Measurements from ENCODE around the gene GALNT13. TPM values are rescaled to one million over a fixed set of nuclear protein-coding genes. Genes with fewer than 3 reads are reported as not detected.

Gene GALNT13
- total RNA-seq, 2 donors from 2014 or later, result 6.0 to 9.8 TPM

DNA sequence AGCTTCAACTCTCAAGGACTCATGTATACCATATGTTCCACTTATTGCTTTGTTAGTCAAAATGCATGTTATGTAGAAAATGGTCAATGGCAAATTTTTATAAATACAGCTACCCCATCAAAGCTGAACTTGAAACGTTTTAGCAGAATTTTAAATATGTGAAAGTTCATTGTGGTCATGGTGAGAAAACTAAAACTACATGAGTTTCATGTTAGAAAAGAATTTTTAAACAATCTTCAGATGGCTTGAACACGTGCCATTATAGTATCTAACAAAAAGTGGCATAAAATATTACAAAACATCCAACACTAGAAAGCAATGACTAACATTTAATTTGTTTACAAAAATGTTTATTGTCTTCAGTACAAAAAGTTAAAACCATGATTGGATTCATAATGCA is 580.7 kb downstream of the GALNT13 start:
- Histone ChIP-seq H3K4me1 (ENCODE audit: control insufficient read depth, insufficient read depth, low read length) (no peaks in the 10 kb centered on the region), H3K9ac (ENCODE audit: extremely low read depth, low read length, poor library complexity, severe bottlenecking) (no peak overlapping the region), H3K27me3 (ENCODE audit: control insufficient read depth, insufficient read depth, low read length, poor library complexity, severe bottlenecking) (no peaks in the 10 kb centered on the region), H3K36me3 (ENCODE audit: control insufficient read depth, insufficient read depth, low read length) (no peaks in the 10 kb centered on the region), H3K27ac (ENCODE audit: low read depth, low read length) (no peak overlapping the region), H3K9me3 (ENCODE audit: control insufficient read depth, low read length) (no peaks in the 10 kb centered on the region), H3K4me3 (ENCODE audit: low read length) (no peak overlapping the region)
- 56% methylated on average over 2 of the region's 2 CpGs; no CpG with 5 or more reads in 1 of the 2 experiments for WGBS, 2 experiments (ENCODE audit: insufficient coverage in 1 of 2, insufficient read length in 1 of 2)
- no peaks in the 10 kb centered on the region for H3K36me3 Mint-ChIP-seq (ENCODE audit: low read depth)
- H3K9me3 Mint-ChIP-seq, result no peaks in the 10 kb centered on the region
- H3K27ac Mint-ChIP-seq, result no peak overlapping the region
- H3K27me3 Mint-ChIP-seq (ENCODE audit: insufficient read depth), result no peaks in the 10 kb centered on the region
- no peak for TF ChIP-seq CTCF (conservative IDR thresholded peaks at IDR 0.05)
- H3K4me1 Mint-ChIP-seq, result peaks cover 7% of the 10 kb centered on the region
- H3K4me3 Mint-ChIP-seq, result no peak overlapping the region
- no peak for DNase-seq

GRCh38 chr2:154452906-154453493 is 581.3 kb downstream of the GALNT13 start:
- DNase-seq, result peak; percentile 48
- H3K27ac Mint-ChIP-seq, result no peak overlapping the region

DNA sequence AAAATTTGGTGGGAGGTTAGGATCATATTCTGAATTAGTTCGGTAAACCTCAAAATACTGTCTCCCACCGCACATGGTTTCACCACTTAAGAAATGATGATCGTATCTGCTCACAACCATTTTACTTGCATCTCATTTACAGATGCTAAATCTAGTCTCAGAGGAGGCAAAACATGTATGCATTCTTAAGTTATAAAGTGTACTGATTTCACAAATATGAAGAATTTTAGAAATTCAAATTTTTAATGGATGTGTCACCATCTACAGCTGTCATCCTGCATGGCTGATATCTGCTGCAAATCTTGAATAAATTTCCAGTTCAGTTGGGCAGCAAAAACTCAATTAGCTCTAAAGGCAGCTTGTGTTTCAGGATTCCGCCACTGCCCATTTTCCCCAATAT is 583.4 kb downstream of the GALNT13 start:
- no peaks in the 10 kb centered on the region for H3K36me3 ChIP-seq (ENCODE audit: control insufficient read depth, insufficient read depth, low read length)
- no peaks in the 10 kb centered on the region for H3K27me3 Mint-ChIP-seq (ENCODE audit: insufficient read depth)
- WGBS, 2 experiments (ENCODE audit: insufficient coverage in 1 of 2, insufficient read length in 1 of 2), result 87 to 100% methylated on average over 3 to 4 of the region's 4 CpGs
- no peak overlapping the region for H3K4me3 ChIP-seq (ENCODE audit: low read length)
- H3K4me3 Mint-ChIP-seq, result no peak overlapping the region
- H3K9me3 ChIP-seq (ENCODE audit: control insufficient read depth, low read length), result no peaks in the 10 kb centered on the region
- no peaks in the 10 kb centered on the region for H3K36me3 Mint-ChIP-seq (ENCODE audit: low read depth)
- no peak overlapping the region for H3K27ac Mint-ChIP-seq
- H3K4me1 Mint-ChIP-seq, result peaks cover 7% of the 10 kb centered on the region
- TF ChIP-seq CTCF (conservative IDR thresholded peaks at IDR 0.05), result no peak
- H3K4me1 ChIP-seq (ENCODE audit: control insufficient read depth, insufficient read depth, low read length), result no peaks in the 10 kb centered on the region
- no peak overlapping the region for H3K9ac ChIP-seq (ENCODE audit: extremely low read depth, low read length, poor library complexity, severe bottlenecking)
- no peak overlapping the region for H3K27ac ChIP-seq (ENCODE audit: low read depth, low read length)
- H3K9me3 Mint-ChIP-seq, result no peaks in the 10 kb centered on the region
- no peaks in the 10 kb centered on the region for H3K27me3 ChIP-seq (ENCODE audit: control insufficient read depth, insufficient read depth, low read length, poor library complexity, severe bottlenecking)
- no peak for DNase-seq

More at GRCh38 chr2:154452906-154453493, 581.3 kb downstream of the GALNT13 start:
- no peak overlapping the region for H3K27ac ChIP-seq (ENCODE audit: low read depth, low read length)
- H3K4me3 ChIP-seq (ENCODE audit: low read length), result no peak overlapping the region
- WGBS, 2 experiments (ENCODE audit: insufficient coverage in 1 of 2, insufficient read length in 1 of 2), result 79 to 90% methylated on average over 4 of the region's 4 CpGs
- no peaks in the 10 kb centered on the region for H3K27me3 ChIP-seq (ENCODE audit: control insufficient read depth, insufficient read depth, low read length, poor library complexity, severe bottlenecking)
- Mint-ChIP-seq H3K4me1 (peaks cover 7% of the 10 kb centered on the region), H3K4me3 (no peak overlapping the region), H3K36me3 (ENCODE audit: low read depth) (no peaks in the 10 kb centered on the region), H3K27me3 (ENCODE audit: insufficient read depth) (no peaks in the 10 kb centered on the region), H3K9me3 (no peaks in the 10 kb centered on the region)
- no peaks in the 10 kb centered on the region for H3K36me3 ChIP-seq (ENCODE audit: control insufficient read depth, insufficient read depth, low read length)
- H3K4me1 ChIP-seq (ENCODE audit: control insufficient read depth, insufficient read depth, low read length), result no peaks in the 10 kb centered on the region
- peak; percentile 73 for TF ChIP-seq CTCF (conservative IDR thresholded peaks at IDR 0.05)
- H3K9me3 ChIP-seq (ENCODE audit: control insufficient read depth, low read length), result no peaks in the 10 kb centered on the region
- H3K9ac ChIP-seq (ENCODE audit: extremely low read depth, low read length, poor library complexity, severe bottlenecking), result no peak overlapping the region
